GM12891 (cell line): ENCODE measurements around the gene BCLAF3.

Experiments
- PAX5 ChIP-seq: IDR thresholded peaks from 2 replicates; pipeline ENCODE4 v1.6.1; 2011; ENCODE audit warnings: low read length, moderate library complexity, mild to moderate bottlenecking; ENCODE audit not compliant: insufficient read depth, severe bottlenecking
- POLR2A ChIP-seq: IDR thresholded peaks from 2 replicates; pipeline ENCODE4 v1.6.1; 2011; ENCODE audit warnings: low read depth, low read length, control low read depth
- POLR2AphosphoS5 ChIP-seq: IDR thresholded peaks from 2 replicates; pipeline ENCODE4 v1.6.1; 2011; ENCODE audit warnings: low read depth, low read length, control low read depth
- SPI1 ChIP-seq: IDR thresholded peaks from 2 replicates; pipeline ENCODE4 v1.6.1; 2011; ENCODE audit warnings: low read depth, low read length, control low read depth
- TAF1 ChIP-seq: IDR thresholded peaks from 2 replicates; pipeline ENCODE4 v1.6.1; 2011; ENCODE audit warnings: low read depth, low read length, control low read depth

DNA sequence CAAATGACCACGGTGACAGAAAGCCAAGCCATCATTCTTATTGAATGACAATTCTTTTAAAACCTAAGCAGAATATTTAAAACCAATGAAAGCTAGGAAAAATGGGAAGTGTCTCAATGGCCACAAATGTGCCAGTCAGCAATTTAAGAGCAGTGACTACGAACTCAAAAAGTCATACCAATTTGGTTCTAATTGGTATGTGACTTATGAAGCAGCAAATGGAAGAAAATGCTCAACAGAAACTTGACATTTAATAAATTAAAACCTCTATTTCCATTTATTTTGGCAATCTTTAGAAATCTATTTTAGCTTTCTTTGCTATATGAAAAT is 25.7 kb upstream of the BCLAF3 start:
- TF ChIP-seq TAF1: no peak
- TF ChIP-seq POLR2AphosphoS5: no peak
- TF ChIP-seq POLR2A: no peak
- TF ChIP-seq SPI1: no peak
- TF ChIP-seq PAX5: no peak
